GM19438 (cell line): ENCODE data around the gene CFTR.
"Not testable (repeated sequence)": the region's sequence is repeated elsewhere in the genome, so short reads cannot be mapped to it uniquely, and the experiment has no call there.

ENCODE experiments used
- ATAC-seq: cut with Tn5 transposase; IDR thresholded peaks from one replicate; pipeline ENCODE4 v1.9.1; 2021; ENCODE audit warnings: low read depth; ENCODE audit not compliant: unreplicated experiment

Gene CFTR

GRCh38 chr7:117682681-117683385, 203.0 kb downstream of the CFTR start:
- no peak for ATAC-seq

DNA sequence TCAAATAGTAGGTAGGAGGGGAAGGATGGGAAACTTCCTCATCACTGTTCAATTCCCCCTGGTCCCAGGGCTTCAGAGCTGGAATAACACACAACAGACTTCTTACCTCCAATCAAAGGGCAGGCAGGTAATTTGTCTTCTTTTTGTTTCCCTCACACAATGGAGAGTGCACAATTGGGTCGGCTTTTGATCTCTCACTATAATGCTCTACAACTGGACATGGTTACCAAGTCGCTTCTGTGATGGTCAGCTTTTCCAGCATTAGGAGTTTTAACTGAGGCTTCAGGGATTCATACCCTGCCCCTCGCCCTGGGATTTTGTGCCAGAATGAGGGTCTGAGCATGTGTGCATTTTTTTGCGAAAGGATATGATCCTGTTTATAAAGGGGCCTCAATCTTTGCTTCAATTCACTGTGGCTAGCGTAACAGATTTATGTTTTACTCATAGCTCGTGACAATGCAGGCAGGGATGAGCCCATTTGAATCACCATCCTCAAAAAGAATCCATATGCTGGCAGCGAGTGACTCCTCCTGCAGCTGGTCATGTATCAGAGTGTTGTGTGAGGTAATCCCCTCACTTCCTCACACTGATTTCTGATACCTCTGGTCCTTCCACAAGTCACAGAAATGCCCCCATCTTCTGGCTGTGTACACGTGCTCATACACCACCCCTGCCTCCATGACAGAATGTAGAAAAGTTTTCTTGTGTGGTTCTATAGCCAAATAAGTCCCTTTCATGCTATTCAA, 203.8 kb downstream of the CFTR start:
- ATAC-seq, result no peak

DNA sequence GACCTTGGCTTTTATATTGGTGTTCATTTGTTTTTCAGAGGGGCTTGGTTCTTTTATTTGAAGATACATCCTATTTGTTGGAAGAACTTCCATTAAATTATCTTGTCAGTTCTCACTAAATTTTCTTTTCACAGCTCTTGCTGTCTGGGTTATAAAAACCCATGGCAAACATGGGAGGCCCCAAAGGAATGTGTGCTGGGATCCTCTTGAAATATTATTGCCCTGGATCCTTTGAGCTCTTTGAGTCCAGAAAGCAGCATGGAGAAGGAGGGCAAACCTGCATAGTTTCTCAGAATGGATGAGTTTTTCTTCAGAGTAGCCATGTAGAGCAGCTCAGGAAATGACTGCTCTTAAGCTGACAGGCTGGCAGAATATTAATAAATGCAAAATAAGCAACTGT, 206.0 kb downstream of the CFTR start:
- no peak for ATAC-seq

DNA sequence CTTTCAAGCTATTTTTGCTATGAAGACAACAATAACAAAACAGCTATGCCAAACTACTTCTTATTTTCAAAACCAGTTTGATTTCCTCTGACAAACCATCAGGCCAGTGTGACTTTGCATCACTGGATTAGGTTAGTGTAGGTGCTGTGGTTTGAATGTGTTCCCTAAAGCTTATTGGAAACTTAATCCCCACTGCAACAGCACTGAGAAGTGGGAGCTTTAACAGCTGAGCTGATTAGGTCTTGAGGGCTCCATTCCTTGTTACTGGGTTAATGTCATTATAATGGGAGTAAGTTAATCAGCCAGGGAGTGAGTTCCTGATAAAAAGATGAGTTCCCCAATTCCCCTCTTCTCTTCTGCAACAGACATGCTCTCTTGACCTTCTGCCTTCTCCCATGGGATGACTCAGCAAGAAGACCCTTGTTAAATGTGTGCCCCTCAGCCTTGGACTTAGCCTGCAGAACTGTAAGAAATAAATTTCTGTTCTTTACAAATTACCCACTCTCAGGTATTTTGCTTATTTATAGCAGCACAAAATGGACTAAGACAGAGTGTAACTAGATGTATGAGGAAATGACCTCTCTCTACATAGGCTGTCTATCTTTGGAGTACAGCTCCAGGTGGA, 206.6 kb downstream of the CFTR start:
- no peak for ATAC-seq

- no peak for ATAC-seq
Measured at GRCh38 chr7:117688126-117688525, 208.3 kb downstream of the CFTR start.

DNA sequence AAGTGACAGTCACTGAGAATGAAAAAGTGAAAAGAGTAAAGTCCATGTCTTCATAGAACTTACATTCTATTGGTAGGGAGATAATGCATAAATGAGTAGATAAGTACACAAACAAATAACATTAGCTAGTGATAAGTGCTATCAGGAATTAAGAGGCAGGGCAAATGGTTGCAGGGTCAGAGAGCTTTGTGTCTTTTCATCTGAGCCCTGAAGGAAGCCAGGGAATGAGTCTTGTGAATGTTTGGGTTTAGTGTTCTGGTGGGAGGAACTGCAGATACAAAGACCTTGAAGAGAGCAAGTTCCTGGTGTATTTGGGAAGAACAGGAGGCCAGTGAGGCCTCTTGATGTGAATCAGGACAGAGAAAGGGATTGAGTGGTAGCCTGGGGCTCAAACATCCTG, 209.6 kb downstream of the CFTR start:
- no peak for ATAC-seq

GRCh38 chr7:117690147-117690546, 210.3 kb downstream of the CFTR start:
- ATAC-seq, result no peak

DNA sequence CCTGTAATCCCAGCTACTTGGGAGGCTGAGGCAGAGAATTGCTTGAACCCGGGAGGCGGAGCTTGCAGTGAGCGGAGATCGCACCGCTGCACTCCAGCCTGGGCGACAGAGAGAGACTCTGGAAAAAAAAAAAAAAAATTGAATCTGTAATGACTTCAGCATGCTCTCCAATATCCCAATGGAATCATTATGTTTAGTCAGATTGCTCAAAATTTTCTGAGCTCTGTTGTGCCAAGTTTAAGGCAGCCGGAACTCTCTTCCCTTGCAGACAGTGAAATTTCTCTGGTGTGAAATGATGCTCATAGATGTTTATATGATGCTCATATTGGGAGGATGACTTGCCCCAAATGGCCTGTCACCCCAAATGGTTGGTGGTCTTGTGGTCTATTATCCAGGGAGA, 212.5 kb downstream of the CFTR start:
- no peak for ATAC-seq

DNA sequence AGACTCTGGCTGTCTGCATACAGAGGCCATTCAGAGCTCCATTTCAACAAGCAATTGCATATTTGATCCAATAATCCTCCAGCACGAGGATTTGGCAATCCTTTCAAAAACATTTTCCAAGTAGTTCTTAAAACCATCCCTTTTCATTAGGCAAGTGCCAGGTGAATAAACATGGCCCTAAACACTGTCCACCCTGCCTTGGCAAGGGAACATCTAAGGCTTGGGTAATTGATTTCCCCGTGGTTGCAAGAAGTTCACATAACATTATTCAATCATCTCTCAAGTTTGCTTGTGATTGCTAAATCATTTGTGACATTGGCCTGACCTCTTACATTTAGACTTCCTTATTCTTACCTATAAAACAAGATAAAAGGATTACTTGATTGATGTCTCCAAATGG, 218.2 kb downstream of the CFTR start:
- ATAC-seq, result no peak

- ATAC-seq, result no peak
Measured at GRCh38 chr7:117704063-117704462, 224.2 kb downstream of the CFTR start.

GRCh38 chr7:117705630-117706029, 225.8 kb downstream of the CFTR start:
- ATAC-seq, result no peak

GRCh38 chr7:117706210-117706609, 226.4 kb downstream of the CFTR start:
- no peak for ATAC-seq

- no peak for ATAC-seq
Measured at GRCh38 chr7:117707080-117707479, 227.3 kb downstream of the CFTR start.

GRCh38 chr7:117708173-117708572, 228.3 kb downstream of the CFTR start:
- ATAC-seq, result not testable (repeated sequence)

DNA sequence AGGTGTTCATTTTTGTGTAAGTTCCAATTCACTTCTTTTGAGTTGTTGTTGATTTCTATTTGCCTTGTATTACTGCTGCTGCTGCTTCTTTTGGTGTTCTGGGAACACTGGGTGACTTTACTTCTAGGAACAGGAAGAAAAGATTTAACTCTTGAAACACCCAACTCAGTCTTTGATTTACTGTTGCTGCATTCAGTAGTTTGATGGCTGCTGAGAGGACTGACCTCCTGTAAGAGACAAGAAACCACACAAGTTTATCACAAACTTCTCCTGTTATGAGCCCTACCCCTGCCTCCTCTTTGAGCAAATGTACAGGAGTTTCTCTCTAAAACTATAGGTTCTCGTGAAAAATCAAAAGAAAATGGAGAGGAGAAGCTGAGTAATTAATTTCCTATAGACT, 231.7 kb downstream of the CFTR start:
- ATAC-seq, result no peak

DNA sequence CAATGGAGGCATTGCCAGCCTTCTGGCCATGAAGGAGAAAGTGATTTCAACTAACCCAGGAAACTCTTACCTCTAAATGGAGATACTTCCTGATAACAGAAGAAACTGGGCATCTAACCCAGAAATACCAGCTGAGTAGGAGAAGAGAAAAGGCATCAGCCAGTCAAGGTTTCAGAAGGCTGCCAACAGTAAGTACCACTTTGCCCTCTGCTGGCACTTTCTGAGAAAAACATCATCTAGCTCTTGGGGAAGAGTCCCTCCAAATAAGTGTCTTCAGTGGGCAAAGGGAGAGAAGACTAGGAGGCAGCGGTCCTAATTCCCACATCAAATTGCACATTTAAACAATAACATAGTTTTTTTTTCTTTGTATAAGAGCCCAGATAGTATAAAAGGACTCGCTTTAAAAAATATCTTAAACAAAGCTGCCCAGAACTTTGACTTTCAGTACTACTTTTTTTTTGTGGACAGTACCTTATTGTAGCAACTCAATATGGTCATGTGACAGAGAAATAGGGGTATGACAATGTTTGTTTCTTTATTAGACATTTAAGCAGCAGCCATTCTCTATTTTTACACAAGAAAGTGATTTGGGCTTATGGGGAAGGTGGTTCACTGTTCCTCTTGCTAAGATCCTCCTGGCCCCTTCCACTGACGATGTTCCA, 236.1 kb downstream of the CFTR start:
- peak; percentile 87 for ATAC-seq

DNA sequence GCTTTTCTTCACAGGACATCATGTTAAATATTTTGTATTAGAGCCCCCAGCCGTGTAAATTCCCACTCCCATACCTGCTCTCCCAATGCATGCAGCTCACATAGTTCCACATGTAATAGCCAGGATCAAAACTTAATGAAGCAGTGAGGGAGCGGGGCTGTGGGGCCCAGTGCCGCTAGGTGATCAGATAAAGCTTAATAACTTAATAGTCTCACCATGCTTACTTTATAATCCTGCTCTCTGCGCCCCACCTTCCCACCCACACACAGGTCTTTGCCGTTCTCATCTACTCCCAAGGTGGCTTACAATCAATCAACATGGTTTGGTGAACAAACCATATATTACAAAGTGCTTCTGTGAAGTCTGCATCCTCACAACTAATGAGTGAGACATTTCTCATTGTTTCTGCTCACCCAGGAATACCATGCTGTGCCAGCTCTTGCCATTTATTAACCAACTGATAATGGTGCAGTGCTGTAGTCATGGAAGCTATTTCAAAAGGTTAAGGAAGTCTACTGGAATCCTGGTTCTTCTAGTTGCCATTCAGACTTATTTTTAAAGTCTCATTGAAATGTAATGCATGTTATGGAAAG, 237.0 kb downstream of the CFTR start:
- ATAC-seq, result no peak

DNA sequence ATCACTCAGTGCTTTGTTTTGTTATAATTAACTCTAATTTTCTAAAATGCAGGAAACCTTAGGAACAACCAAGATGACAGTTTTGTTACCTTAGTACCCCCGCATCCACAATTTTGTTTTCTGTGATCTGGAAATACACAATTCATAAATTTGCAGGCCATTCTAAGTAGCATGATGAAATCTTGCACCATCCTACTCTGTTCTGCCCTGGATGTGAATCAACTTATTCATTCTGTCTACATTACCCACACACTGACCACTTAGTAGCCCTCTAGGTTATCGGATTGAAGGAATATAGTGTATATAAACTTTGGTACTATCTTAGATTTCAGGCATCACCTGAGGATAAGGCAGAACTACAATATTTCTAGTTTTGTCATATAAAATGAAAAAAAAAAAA, 237.5 kb downstream of the CFTR start:
- ATAC-seq, result no peak
